T-helper 2 cell treated with Interferon-gamma antibody and Interleukin-4, amounts not matched to agents 5 μg/mL and 100 μg/mL, for 36 hours (primary cell): ENCODE results near the gene OR1Q1.
"Not testable (repeated sequence)": the region's sequence is repeated elsewhere in the genome, so short reads cannot be mapped to it uniquely, and the experiment has no call there.

Experiments
- DNase-seq: peaks from one replicate; pipeline ENCODE4 v3.0.0; 2021; ENCODE audit warnings: low spot score
- H3K27ac Mint-ChIP-seq: one replicate; pipeline ENCODE4 v1.8.0; 2021; ENCODE audit warnings: mild to moderate bottlenecking, mixed read lengths
- H3K27me3 Mint-ChIP-seq: one replicate; pipeline ENCODE4 v1.8.0; 2021; ENCODE audit warnings: low read depth, mixed read lengths
- H3K36me3 Mint-ChIP-seq: one replicate; pipeline ENCODE4 v1.8.0; 2021; ENCODE audit warnings: low read depth, mixed read lengths
- H3K4me1 Mint-ChIP-seq: one replicate; pipeline ENCODE4 v1.8.0; 2021; ENCODE audit warnings: low read depth, mixed read lengths
- H3K4me3 Mint-ChIP-seq: one replicate; pipeline ENCODE4 v1.8.0; 2022; ENCODE audit warnings: mild to moderate bottlenecking, moderate library complexity, mixed read lengths
- H3K9me3 Mint-ChIP-seq: one replicate; pipeline ENCODE4 v1.8.0; 2021; ENCODE audit warnings: mixed read lengths

Gene OR1Q1, protein sequence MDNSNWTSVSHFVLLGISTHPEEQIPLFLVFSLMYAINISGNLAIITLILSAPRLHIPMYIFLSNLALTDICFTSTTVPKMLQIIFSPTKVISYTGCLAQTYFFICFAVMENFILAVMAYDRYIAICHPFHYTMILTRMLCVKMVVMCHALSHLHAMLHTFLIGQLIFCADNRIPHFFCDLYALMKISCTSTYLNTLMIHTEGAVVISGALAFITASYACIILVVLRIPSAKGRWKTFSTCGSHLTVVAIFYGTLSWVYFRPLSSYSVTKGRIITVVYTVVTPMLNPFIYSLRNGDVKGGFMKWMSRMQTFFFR

GRCh38 chr9:122614362-122614761, at the start of gene OR1Q1:
Gene OR1Q1 (plus strand): TSS chr9:122614738. CDS start chr9:122614738, 0 bp downstream.
- DNase-seq, result no peak
- H3K4me1 Mint-ChIP-seq, result no peaks in the 10 kb centered on the region
- H3K36me3 Mint-ChIP-seq, result no peaks in the 10 kb centered on the region
- H3K27me3 Mint-ChIP-seq, result no peaks in the 10 kb centered on the region
- H3K9me3 Mint-ChIP-seq, result no peaks in the 10 kb centered on the region
- no peak within 1 kb of the TSS for H3K27ac Mint-ChIP-seq
- H3K4me3 Mint-ChIP-seq, result no peak within 1 kb of the TSS

GRCh38 chr9:122567901-122568300, 46.6 kb upstream of the OR1Q1 start:
- Mint-ChIP-seq H3K27me3 (no peaks in the 10 kb centered on the region), H3K4me1 (peaks cover 14% of the 10 kb centered on the region), H3K27ac (no peak overlapping the region), H3K9me3 (no peaks in the 10 kb centered on the region), H3K4me3 (no peak overlapping the region), H3K36me3 (no peaks in the 10 kb centered on the region)
- no peak for DNase-seq

GRCh38 chr9:122572456-122572855, 42.1 kb upstream of the OR1Q1 start:
- Mint-ChIP-seq H3K4me3 (no peak overlapping the region), H3K36me3 (no peaks in the 10 kb centered on the region), H3K27ac (no peak overlapping the region), H3K27me3 (peaks cover 2% of the 10 kb centered on the region), H3K9me3 (no peaks in the 10 kb centered on the region), H3K4me1 (peaks cover 10% of the 10 kb centered on the region)
- no peak for DNase-seq

DNA sequence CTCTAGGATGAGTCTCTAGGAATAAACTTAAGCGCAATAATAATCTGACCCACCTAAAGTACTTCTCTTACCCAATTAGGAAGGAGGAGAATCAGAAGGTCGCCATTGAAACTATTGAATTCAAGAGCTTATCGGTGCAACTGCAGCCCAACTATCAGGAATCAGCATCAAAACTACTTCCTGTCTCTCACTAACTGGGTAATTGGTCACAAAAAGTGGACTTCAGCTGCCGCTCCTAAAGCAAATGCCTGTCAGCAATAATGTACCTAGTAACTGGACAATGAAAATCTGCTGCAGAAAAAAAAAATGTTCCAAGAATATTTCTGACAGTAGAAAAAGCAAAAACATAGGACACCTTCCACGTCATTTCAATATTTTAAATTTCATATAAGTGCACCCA, 34.7 kb upstream of the OR1Q1 start:
- Mint-ChIP-seq H3K36me3 (no peaks in the 10 kb centered on the region), H3K27me3 (peaks cover 3% of the 10 kb centered on the region), H3K9me3 (no peaks in the 10 kb centered on the region), H3K4me1 (no peaks in the 10 kb centered on the region), H3K4me3 (no peak overlapping the region), H3K27ac (no peak overlapping the region)
- DNase-seq, result no peak

DNA sequence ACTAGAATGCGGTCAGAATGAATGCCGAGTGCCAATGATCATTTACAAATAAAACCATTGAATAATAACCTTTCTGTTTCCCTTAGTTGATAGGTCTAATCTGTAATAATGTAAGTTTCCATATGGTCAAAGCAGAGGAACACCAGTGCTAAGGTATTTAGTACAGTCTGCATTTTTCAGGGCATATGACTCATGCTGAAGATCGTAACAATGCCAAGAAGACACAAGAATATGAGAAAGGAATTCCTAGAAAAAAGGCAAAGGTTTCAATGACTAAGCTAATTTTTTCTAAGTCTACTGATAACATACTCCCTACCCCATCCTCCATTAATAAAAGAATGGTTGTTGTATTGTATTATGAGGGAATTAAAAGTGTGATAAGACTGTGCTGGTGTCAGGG, 34.2 kb upstream of the OR1Q1 start:
- no peak for DNase-seq
- H3K36me3 Mint-ChIP-seq, result no peaks in the 10 kb centered on the region
- no peaks in the 10 kb centered on the region for H3K9me3 Mint-ChIP-seq
- H3K27ac Mint-ChIP-seq, result no peak overlapping the region
- peaks cover 5% of the 10 kb centered on the region for H3K27me3 Mint-ChIP-seq
- no peaks in the 10 kb centered on the region for H3K4me1 Mint-ChIP-seq
- no peak overlapping the region for H3K4me3 Mint-ChIP-seq

DNA sequence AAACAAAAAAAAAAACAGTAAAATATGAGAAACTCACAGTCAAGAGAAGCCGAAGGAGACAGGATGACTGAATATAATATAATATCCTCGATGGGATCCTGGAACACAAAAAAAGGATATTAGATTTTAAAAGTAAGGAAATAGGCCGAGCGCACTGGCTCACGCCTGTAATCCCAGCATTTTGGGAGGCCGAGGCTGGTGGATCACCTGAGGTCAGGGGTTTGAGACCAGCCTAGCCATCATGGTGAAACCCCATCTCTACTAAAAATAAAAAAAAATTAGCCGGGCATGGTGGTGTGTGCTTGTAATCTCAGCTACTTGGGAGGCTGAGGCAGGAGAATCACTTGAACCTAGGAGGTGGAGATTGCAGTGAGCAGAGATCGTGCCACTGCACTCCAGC, 31.3 kb upstream of the OR1Q1 start, which contains the start of gene OR1L8:
OR1L8 (minus strand) TSS at position 101 of the 400 bp plus-strand sequence. CDS start 14,907 bp downstream, outside the sequence.
- H3K27ac Mint-ChIP-seq, DNase-seq, H3K4me3 Mint-ChIP-seq, H3K9me3 Mint-ChIP-seq, H3K36me3 Mint-ChIP-seq, H3K4me1 Mint-ChIP-seq, H3K27me3 Mint-ChIP-seq: not testable (repeated sequence)

DNA sequence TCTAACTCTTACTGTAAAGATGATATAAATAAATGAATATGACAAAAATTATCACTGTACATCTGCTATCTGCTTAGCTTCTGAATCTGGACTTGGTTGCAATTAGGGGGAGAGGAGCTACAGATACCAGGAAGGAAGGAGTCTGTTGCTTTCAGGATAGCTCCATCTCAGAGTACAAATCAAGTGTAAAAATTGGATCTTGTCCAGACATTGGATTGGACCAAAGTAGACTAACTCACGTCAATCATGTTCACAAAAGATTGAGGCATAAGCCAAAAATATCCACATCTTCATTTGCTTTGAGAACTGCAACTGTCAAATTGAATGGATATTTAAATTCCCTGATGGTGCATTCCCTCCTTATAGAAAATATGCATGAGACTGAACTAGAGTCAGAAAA, 8.8 kb upstream of the OR1Q1 start:
- H3K27me3 Mint-ChIP-seq, result no peaks in the 10 kb centered on the region

GRCh38 chr9:122606587-122606986, 8.0 kb upstream of the OR1Q1 start:
- Mint-ChIP-seq H3K36me3 (no peaks in the 10 kb centered on the region), H3K4me1 (no peaks in the 10 kb centered on the region), H3K27me3 (no peaks in the 10 kb centered on the region), H3K4me3 (no peak overlapping the region), H3K27ac (no peak overlapping the region), H3K9me3 (no peaks in the 10 kb centered on the region)
- no peak for DNase-seq

More for the DNA sequence above, 8.8 kb upstream of the OR1Q1 start:
- Mint-ChIP-seq H3K4me1 (no peaks in the 10 kb centered on the region), H3K27ac (no peak overlapping the region), H3K4me3 (no peak overlapping the region), H3K36me3 (no peaks in the 10 kb centered on the region), H3K9me3 (peaks cover 7% of the 10 kb centered on the region)
- DNase-seq, result no peak

GRCh38 chr9:122609804-122610203, 4.7 kb upstream of the OR1Q1 start:
- DNase-seq, result no peak
- Mint-ChIP-seq H3K4me1 (no peaks in the 10 kb centered on the region), H3K27ac (no peak overlapping the region), H3K9me3 (no peaks in the 10 kb centered on the region), H3K27me3 (no peaks in the 10 kb centered on the region), H3K36me3 (no peaks in the 10 kb centered on the region), H3K4me3 (no peak overlapping the region)

- Mint-ChIP-seq H3K4me3 (no peak overlapping the region), H3K4me1 (no peaks in the 10 kb centered on the region), H3K27me3 (peaks cover 2% of the 10 kb centered on the region), H3K36me3 (no peaks in the 10 kb centered on the region), H3K27ac (no peak overlapping the region), H3K9me3 (no peaks in the 10 kb centered on the region)
- no peak for DNase-seq
Observed at GRCh38 chr9:122619996-122620395, 5.5 kb downstream of the OR1Q1 start.

- no peaks in the 10 kb centered on the region for H3K9me3 Mint-ChIP-seq
- H3K27me3 Mint-ChIP-seq, result no peaks in the 10 kb centered on the region
- no peak overlapping the region for H3K27ac Mint-ChIP-seq
- DNase-seq, result no peak
- no peaks in the 10 kb centered on the region for H3K4me1 Mint-ChIP-seq
- no peak overlapping the region for H3K4me3 Mint-ChIP-seq
- H3K36me3 Mint-ChIP-seq, result no peaks in the 10 kb centered on the region
Observed at GRCh38 chr9:122642226-122642625, 27.7 kb downstream of the OR1Q1 start.

DNA sequence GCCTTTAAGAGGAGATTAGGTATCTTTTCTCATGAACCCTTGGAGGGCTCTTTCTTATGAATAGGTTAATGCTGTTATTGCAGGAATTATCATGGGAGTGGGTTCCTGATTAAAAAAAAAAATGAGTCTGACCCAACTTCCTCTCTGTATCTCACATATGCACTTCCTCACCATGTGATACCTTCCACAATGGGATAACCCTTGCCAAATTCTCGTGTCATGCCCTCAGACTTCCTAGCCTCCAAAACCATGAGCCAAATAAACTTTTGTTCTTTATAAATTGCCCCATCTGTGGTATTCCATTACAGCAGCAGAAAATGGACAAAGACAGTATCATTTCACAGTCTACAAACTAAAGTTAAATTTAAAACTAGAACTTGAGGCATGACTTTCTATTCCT, 41.8 kb downstream of the OR1Q1 start:
- no peaks in the 10 kb centered on the region for H3K36me3 Mint-ChIP-seq
- DNase-seq, result no peak
- no peaks in the 10 kb centered on the region for H3K4me1 Mint-ChIP-seq

DNA sequence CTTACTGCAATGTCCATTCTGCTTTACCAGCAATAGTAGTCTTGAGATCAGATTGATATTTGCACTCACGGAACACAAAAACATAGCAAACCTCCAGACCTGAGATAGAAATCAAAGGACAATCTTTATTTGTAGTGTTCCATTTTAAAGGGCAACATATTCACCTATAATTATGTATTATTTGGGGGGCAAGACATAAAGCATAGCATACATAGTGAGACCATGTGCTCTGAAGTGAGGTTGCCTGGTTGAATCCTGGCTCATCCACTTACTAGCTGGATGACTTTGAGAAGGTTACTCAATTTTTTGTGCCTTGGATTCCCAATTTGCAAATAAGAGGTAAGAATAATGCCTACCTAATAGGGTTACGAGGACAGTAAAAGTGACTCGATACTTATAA, 43.0 kb downstream of the OR1Q1 start, which contains the start of gene OR1B1:
OR1B1 (minus strand) TSS at position 101 of the 400 bp plus-strand sequence.
- no peaks in the 10 kb centered on the region for H3K27me3 Mint-ChIP-seq
- no peak within 1 kb of the TSS for H3K27ac Mint-ChIP-seq
- no peaks in the 10 kb centered on the region for H3K4me1 Mint-ChIP-seq
- H3K36me3 Mint-ChIP-seq, result no peaks in the 10 kb centered on the region
- no peak for DNase-seq
- no peaks in the 10 kb centered on the region for H3K9me3 Mint-ChIP-seq
- H3K4me3 Mint-ChIP-seq, result no peak within 1 kb of the TSS

More for the DNA sequence above, 41.8 kb downstream of the OR1Q1 start:
- no peaks in the 10 kb centered on the region for H3K27me3 Mint-ChIP-seq
- H3K9me3 Mint-ChIP-seq, result no peaks in the 10 kb centered on the region
- no peak overlapping the region for H3K27ac Mint-ChIP-seq
- no peak overlapping the region for H3K4me3 Mint-ChIP-seq

DNA sequence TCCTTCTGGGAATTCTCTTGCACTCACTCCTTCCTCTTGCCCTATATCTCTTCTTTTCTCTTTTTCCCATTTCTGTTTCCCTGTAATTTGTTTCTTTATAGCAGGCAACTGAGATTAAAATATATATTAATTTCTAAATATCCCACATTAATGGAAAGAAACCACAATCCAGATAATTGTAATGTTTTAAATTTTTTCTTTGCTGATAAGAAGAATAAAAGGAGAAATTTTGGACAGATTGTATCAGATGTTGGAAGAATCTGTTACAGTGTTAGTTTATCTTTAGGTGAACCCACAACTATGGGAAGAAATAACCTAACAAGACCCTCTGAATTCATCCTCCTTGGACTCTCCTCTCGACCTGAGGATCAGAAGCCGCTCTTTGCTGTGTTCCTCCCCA, 46.9 kb downstream of the OR1Q1 start, which contains the start of gene OR1L1:
OR1L1 (plus strand) TSS at position 301 of the 400 bp plus-strand sequence; CDS start at position 301, 0 bp downstream.
- Mint-ChIP-seq H3K27ac (no peak within 1 kb of the TSS), H3K9me3 (no peaks in the 10 kb centered on the region), H3K27me3 (no peaks in the 10 kb centered on the region), H3K36me3 (no peaks in the 10 kb centered on the region), H3K4me1 (no peaks in the 10 kb centered on the region), H3K4me3 (no peak within 1 kb of the TSS)
- DNase-seq, result no peak
